Activated naive CD8-positive, alpha-beta T cell treated with anti-CD3 and anti-CD28 coated beads, Interleukin-2, amount 50 U/mL, for 24 hours (primary cell): Measurements from ENCODE around the gene F13B.
"Not testable (repeated sequence)": the region's sequence is repeated elsewhere in the genome, so short reads cannot be mapped to it uniquely, and the experiment has no call there.

Source experiments
- ATAC-seq: fragments of 150-1000 bp; cut with Tn5 transposase; one replicate; pipeline ENCODE4 v1.10.0; 2021
- DNase-seq: peaks from one replicate; pipeline ENCODE4 v3.0.0; 2021
- H3K27ac Mint-ChIP-seq: one replicate; pipeline ENCODE4 v1.8.0; 2021; ENCODE audit warnings: mild to moderate bottlenecking, mixed read lengths
- H3K27me3 Mint-ChIP-seq: one replicate; pipeline ENCODE4 v1.8.0; 2021; ENCODE audit warnings: mixed read lengths
- H3K36me3 Mint-ChIP-seq: one replicate; pipeline ENCODE4 v1.8.0; 2021; ENCODE audit warnings: low read depth, mixed read lengths
- H3K4me1 Mint-ChIP-seq: one replicate; pipeline ENCODE4 v1.8.0; 2021; ENCODE audit warnings: mixed read lengths
- H3K4me3 Mint-ChIP-seq: one replicate; pipeline ENCODE4 v1.8.0; 2021; ENCODE audit warnings: mild to moderate bottlenecking, moderate library complexity, mixed read lengths
- H3K9me3 Mint-ChIP-seq: one replicate; pipeline ENCODE4 v1.8.0; 2021; ENCODE audit warnings: mixed read lengths

Gene F13B

GRCh38 chr1:197066719-197067456 is at the start of gene F13B:
F13B (minus strand) TSS chr1:197067260; CDS start chr1:197067223, 37 bp downstream.
- ATAC-seq, result no peak
- Mint-ChIP-seq H3K9me3 (no peaks in the 10 kb centered on the region), H3K27ac (no peak within 1 kb of the TSS)

GRCh38 chr1:197116156-197116555 is 49.1 kb upstream of the F13B start:
- H3K36me3 Mint-ChIP-seq, result peaks cover 29% of the 10 kb centered on the region

More at GRCh38 chr1:197066719-197067456, at the start of gene F13B:
- H3K4me3 Mint-ChIP-seq, result no peak within 1 kb of the TSS
- no peaks in the 10 kb centered on the region for H3K36me3 Mint-ChIP-seq
- no peaks in the 10 kb centered on the region for H3K4me1 Mint-ChIP-seq
- H3K27me3 Mint-ChIP-seq, result peaks cover 2% of the 10 kb centered on the region
- no peak for DNase-seq

GRCh38 chr1:197106869-197107268 is 39.8 kb upstream of the F13B start:
- peaks cover 4% of the 10 kb centered on the region for H3K4me1 Mint-ChIP-seq
- ATAC-seq (no peak), DNase-seq (no peak)
- no peak overlapping the region for H3K27ac Mint-ChIP-seq
- no peaks in the 10 kb centered on the region for H3K27me3 Mint-ChIP-seq
- H3K36me3 Mint-ChIP-seq, result peaks cover 28% of the 10 kb centered on the region
- H3K4me3 Mint-ChIP-seq, result no peak overlapping the region
- H3K9me3 Mint-ChIP-seq, result peaks cover 4% of the 10 kb centered on the region

More at GRCh38 chr1:197116156-197116555, 49.1 kb upstream of the F13B start:
- Mint-ChIP-seq H3K27ac (no peak overlapping the region), H3K4me1 (no peaks in the 10 kb centered on the region), H3K27me3 (no peaks in the 10 kb centered on the region), H3K4me3 (no peak overlapping the region), H3K9me3 (no peaks in the 10 kb centered on the region)
- DNase-seq, result no peak
- ATAC-seq, result no peak

- H3K27me3 Mint-ChIP-seq, result no peaks in the 10 kb centered on the region
- no peak overlapping the region for H3K4me3 Mint-ChIP-seq
- H3K9me3 Mint-ChIP-seq, result peaks cover 4% of the 10 kb centered on the region
- no peak overlapping the region for H3K27ac Mint-ChIP-seq
- no peak for DNase-seq
- peaks cover 20% of the 10 kb centered on the region for H3K36me3 Mint-ChIP-seq
- no peak for ATAC-seq
- peaks cover 16% of the 10 kb centered on the region for H3K4me1 Mint-ChIP-seq
These were observed 36.2 kb upstream of the F13B start for GRCh38 chr1:197103300-197103699.

GRCh38 chr1:197101978-197102377 is 34.9 kb upstream of the F13B start:
- H3K4me3 Mint-ChIP-seq, result no peak overlapping the region
- H3K27me3 Mint-ChIP-seq, result no peaks in the 10 kb centered on the region
- ATAC-seq, result no peak
- no peaks in the 10 kb centered on the region for H3K9me3 Mint-ChIP-seq
- H3K27ac Mint-ChIP-seq, result no peak overlapping the region
- peaks cover 16% of the 10 kb centered on the region for H3K4me1 Mint-ChIP-seq
- H3K36me3 Mint-ChIP-seq, result peaks cover 13% of the 10 kb centered on the region
- no peak for DNase-seq

- DNase-seq, result no peak
- Mint-ChIP-seq H3K27ac (no peak overlapping the region), H3K9me3 (no peaks in the 10 kb centered on the region), H3K36me3 (peaks cover 9% of the 10 kb centered on the region), H3K4me3 (no peak overlapping the region), H3K27me3 (no peaks in the 10 kb centered on the region), H3K4me1 (peaks cover 16% of the 10 kb centered on the region)
- no peak for ATAC-seq
These were observed 33.6 kb upstream of the F13B start for GRCh38 chr1:197100677-197101076.

GRCh38 chr1:197099444-197099843 is 32.4 kb upstream of the F13B start:
- ATAC-seq (no peak), DNase-seq (no peak)
- Mint-ChIP-seq H3K9me3 (no peaks in the 10 kb centered on the region), H3K27me3 (no peaks in the 10 kb centered on the region), H3K4me3 (no peak overlapping the region), H3K27ac (no peak overlapping the region), H3K4me1 (peaks cover 16% of the 10 kb centered on the region), H3K36me3 (peaks cover 4% of the 10 kb centered on the region)

GRCh38 chr1:197096971-197097370 is 29.9 kb upstream of the F13B start:
- H3K4me3 Mint-ChIP-seq, H3K36me3 Mint-ChIP-seq, H3K9me3 Mint-ChIP-seq, H3K27ac Mint-ChIP-seq, DNase-seq, ATAC-seq, H3K27me3 Mint-ChIP-seq: not testable (repeated sequence)
- H3K4me1 Mint-ChIP-seq, result peaks cover 13% of the 10 kb centered on the region

GRCh38 chr1:197096137-197096536 is 29.1 kb upstream of the F13B start:
- Mint-ChIP-seq H3K9me3 (no peaks in the 10 kb centered on the region), H3K4me1 (peaks cover 8% of the 10 kb centered on the region), H3K36me3 (peaks cover 9% of the 10 kb centered on the region), H3K27ac (no peak overlapping the region), H3K4me3 (no peak overlapping the region), H3K27me3 (no peaks in the 10 kb centered on the region)
- no peak for ATAC-seq
- DNase-seq, result no peak

- no peak for ATAC-seq
- DNase-seq, result no peak
- no peaks in the 10 kb centered on the region for H3K4me1 Mint-ChIP-seq
- H3K4me3 Mint-ChIP-seq, result no peak overlapping the region
- H3K9me3 Mint-ChIP-seq, result no peaks in the 10 kb centered on the region
- H3K27ac Mint-ChIP-seq, result no peak overlapping the region
- no peaks in the 10 kb centered on the region for H3K27me3 Mint-ChIP-seq
- peaks cover 24% of the 10 kb centered on the region for H3K36me3 Mint-ChIP-seq
These were observed 26.3 kb upstream of the F13B start for GRCh38 chr1:197093226-197093885.

- Mint-ChIP-seq H3K36me3 (peaks cover 27% of the 10 kb centered on the region), H3K27ac (no peak overlapping the region), H3K4me1 (no peaks in the 10 kb centered on the region), H3K27me3 (no peaks in the 10 kb centered on the region), H3K4me3 (no peak overlapping the region), H3K9me3 (no peaks in the 10 kb centered on the region)
- ATAC-seq (no peak), DNase-seq (no peak)
These were observed 25.5 kb upstream of the F13B start for GRCh38 chr1:197092491-197093023.

GRCh38 chr1:197083474-197083873 is 16.4 kb upstream of the F13B start:
- ATAC-seq (no peak), DNase-seq (no peak)
- H3K9me3 Mint-ChIP-seq, result peaks cover 23% of the 10 kb centered on the region
- H3K4me1 Mint-ChIP-seq, result no peaks in the 10 kb centered on the region
- H3K36me3 Mint-ChIP-seq, result peaks cover 52% of the 10 kb centered on the region
- no peak overlapping the region for H3K4me3 Mint-ChIP-seq
- H3K27ac Mint-ChIP-seq, result no peak overlapping the region
- H3K27me3 Mint-ChIP-seq, result peaks cover 2% of the 10 kb centered on the region

- Mint-ChIP-seq H3K4me3 (no peak overlapping the region), H3K4me1 (no peaks in the 10 kb centered on the region), H3K27me3 (peaks cover 2% of the 10 kb centered on the region), H3K9me3 (peaks cover 23% of the 10 kb centered on the region), H3K36me3 (peaks cover 44% of the 10 kb centered on the region), H3K27ac (no peak overlapping the region)
- ATAC-seq (no peak), DNase-seq (no peak)
These were observed 14.2 kb upstream of the F13B start for GRCh38 chr1:197081117-197081753.

- H3K27ac Mint-ChIP-seq, result no peak overlapping the region
These were observed 13.3 kb upstream of the F13B start for GRCh38 chr1:197080323-197080722.

GRCh38 chr1:197076585-197076984 is 9.5 kb upstream of the F13B start:
- peaks cover 5% of the 10 kb centered on the region for H3K27me3 Mint-ChIP-seq
- ATAC-seq, result no peak
- no peak overlapping the region for H3K27ac Mint-ChIP-seq
- H3K4me3 Mint-ChIP-seq, result no peak overlapping the region
- DNase-seq, result no peak
- no peaks in the 10 kb centered on the region for H3K4me1 Mint-ChIP-seq
- H3K36me3 Mint-ChIP-seq, result peaks cover 7% of the 10 kb centered on the region
- peaks cover 13% of the 10 kb centered on the region for H3K9me3 Mint-ChIP-seq

More at GRCh38 chr1:197080323-197080722, 13.3 kb upstream of the F13B start:
- Mint-ChIP-seq H3K27me3 (peaks cover 2% of the 10 kb centered on the region), H3K36me3 (peaks cover 38% of the 10 kb centered on the region), H3K4me1 (no peaks in the 10 kb centered on the region), H3K9me3 (peaks cover 23% of the 10 kb centered on the region), H3K4me3 (no peak overlapping the region)
- ATAC-seq, result no peak
- no peak for DNase-seq
